ENCODE results near the gene MRPS5.

Gene MRPS5

GRCh38 chr2:95165030-95165370 is 43.4 kb upstream of the MRPS5 start:
- H4K8ac ChIP-seq (ENCODE audit: low read length), result peak overlapping the region; percentile 98
- H3K4me3 ChIP-seq (ENCODE audit: insufficient read depth in 1 of 2, low read depth in 1 of 2, low read length in 2 of 2), result peak overlapping the region; percentile 93 to 96
- peak overlapping the region; percentile 97 for H3K9ac ChIP-seq (ENCODE audit: low read length)
- H4K91ac ChIP-seq (ENCODE audit: low read length), result no peak overlapping the region
- peaks cover 29% of the 10 kb centered on the region for H3K79me1 ChIP-seq (replicated peaks; ENCODE audit: low read length, poor library complexity, severe bottlenecking)
- peak overlapping the region; percentile 97 to 100 for H3K18ac ChIP-seq (ENCODE audit: low read depth in 1 of 2, low read length in 2 of 2)
- H2BK15ac ChIP-seq (ENCODE audit: low read depth, poor library complexity, severe bottlenecking), result no peak overlapping the region
- no peak overlapping the region for H2BK12ac ChIP-seq (ENCODE audit: low read length in 2 of 2)
- H2BK120ac ChIP-seq (ENCODE audit: low read depth, low read length), result no peak overlapping the region
- no peaks in the 10 kb centered on the region for H3K4me1 ChIP-seq (ENCODE audit: control insufficient read depth, insufficient read depth, low read depth, low read length)
- peak overlapping the region; percentile 95 for H3K27ac ChIP-seq (ENCODE audit: low read length, poor library complexity, severe bottlenecking)
- H3K9me3 ChIP-seq (ENCODE audit: control insufficient read depth, low read length), result no peaks in the 10 kb centered on the region
- H3K27me3 ChIP-seq (ENCODE audit: control insufficient read depth in 1 of 2, insufficient read depth in 1 of 2, low read length in 2 of 2), result no peaks in the 10 kb centered on the region
- peak overlapping the region; percentile 89 for H3K4me2 ChIP-seq (ENCODE audit: low read length, poor library complexity, severe bottlenecking)
- 9% methylated on average over 9 of the region's 9 CpGs for WGBS
- peaks cover 0 to 3% of the 10 kb centered on the region in 2 experiments for H3K36me3 ChIP-seq (ENCODE audit: control insufficient read depth in 1 of 2, insufficient read depth in 2 of 2, low read depth in 1 of 2, low read length in 2 of 2)
- peak overlapping the region; percentile 14 to 30 for H3K4ac ChIP-seq (ENCODE audit: low read depth in 1 of 2, low read length in 2 of 2)
- H2AK5ac ChIP-seq (ENCODE audit: low read length, severe bottlenecking), result no peak overlapping the region
- no peak for DNase-seq
- peak overlapping the region; percentile 97 for H2AFZ ChIP-seq (ENCODE audit: low read depth, low read length)
- no peak overlapping the region for H2BK5ac ChIP-seq (ENCODE audit: low read depth, low read length, poor library complexity, severe bottlenecking)
- H3K14ac ChIP-seq (ENCODE audit: low read length in 2 of 2), result no peak overlapping the region
- H3K23ac ChIP-seq (ENCODE audit: low read length in 2 of 2), result no peak overlapping the region

GRCh38 chr2:95159690-95160449 is 38.3 kb upstream of the MRPS5 start, which contains the start of gene ZNF514:
Gene ZNF514 (minus strand): TSS chr2:95159848. CDS start chr2:95153253, 6,595 bp downstream.
- Histone ChIP-seq H3K4me1 (ENCODE audit: control insufficient read depth, insufficient read depth, low read depth, low read length) (peaks cover 12% of the 10 kb centered on the region), H3K4me2 (ENCODE audit: low read length, poor library complexity, severe bottlenecking) (peak within 1 kb of the TSS; percentile 88), H3K4me3 (ENCODE audit: insufficient read depth in 1 of 2, low read depth in 1 of 2, low read length in 2 of 2) (peak within 1 kb of the TSS; percentile 77 to 94), H4K91ac (ENCODE audit: low read length) (peak within 1 kb of the TSS; percentile 73), H3K27ac (ENCODE audit: low read length, poor library complexity, severe bottlenecking) (peak within 1 kb of the TSS; percentile 37), H3K18ac (ENCODE audit: low read depth in 1 of 2, low read length in 2 of 2) (peak within 1 kb of the TSS; percentile 78 to 96), H2AK5ac (ENCODE audit: low read length, severe bottlenecking) (peak within 1 kb of the TSS; percentile 9), H4K8ac (ENCODE audit: low read length) (peak within 1 kb of the TSS; percentile 90), H3K27me3 (ENCODE audit: control insufficient read depth in 1 of 2, insufficient read depth in 1 of 2, low read length in 2 of 2) (no peaks in the 10 kb centered on the region), H2BK120ac (ENCODE audit: low read depth, low read length) (no peak within 1 kb of the TSS), H3K9me3 (ENCODE audit: control insufficient read depth, low read length) (peaks cover 33% of the 10 kb centered on the region), H3K14ac (ENCODE audit: low read length in 2 of 2) (peak within 1 kb of the TSS in 1 of 2 experiments; percentile 80), H3K79me1 (replicated peaks; ENCODE audit: low read length, poor library complexity, severe bottlenecking) (peaks cover 34% of the 10 kb centered on the region), H2AFZ (ENCODE audit: low read depth, low read length) (peak within 1 kb of the TSS; percentile 48), H3K23ac (ENCODE audit: low read length in 2 of 2) (no peak within 1 kb of the TSS), H2BK5ac (ENCODE audit: low read depth, low read length, poor library complexity, severe bottlenecking) (no peak within 1 kb of the TSS), H3K9ac (ENCODE audit: low read length) (peak within 1 kb of the TSS; percentile 89), H2BK12ac (ENCODE audit: low read length in 2 of 2) (peak within 1 kb of the TSS; percentile 56 to 73), H3K4ac (ENCODE audit: low read depth in 1 of 2, low read length in 2 of 2) (peak within 1 kb of the TSS; percentile 83 to 88), H3K36me3 (ENCODE audit: control insufficient read depth in 1 of 2, insufficient read depth in 2 of 2, low read depth in 1 of 2, low read length in 2 of 2) (peaks cover 22 to 30% of the 10 kb centered on the region in 2 experiments), H2BK15ac (ENCODE audit: low read depth, poor library complexity, severe bottlenecking) (peak within 1 kb of the TSS; percentile 33)
- WGBS, result 20% methylated on average over 45 of the region's 64 CpGs
- peak; percentile 74 for DNase-seq

GRCh38 chr2:95158891-95159619 is 37.4 kb upstream of the MRPS5 start:
- H3K4me2 ChIP-seq (ENCODE audit: low read length, poor library complexity, severe bottlenecking), result peak overlapping the region; percentile 88
- peak overlapping the region; percentile 73 for H4K91ac ChIP-seq (ENCODE audit: low read length)
- H3K79me1 ChIP-seq (replicated peaks; ENCODE audit: low read length, poor library complexity, severe bottlenecking), result peaks cover 33% of the 10 kb centered on the region
- peak overlapping the region; percentile 48 for H2AFZ ChIP-seq (ENCODE audit: low read depth, low read length)
- H3K4me3 ChIP-seq (ENCODE audit: insufficient read depth in 1 of 2, low read depth in 1 of 2, low read length in 2 of 2), result peak overlapping the region; percentile 77 to 94
- no peak overlapping the region for H3K23ac ChIP-seq (ENCODE audit: low read length in 2 of 2)
- no peak overlapping the region for H2BK120ac ChIP-seq (ENCODE audit: low read depth, low read length)
- peak; percentile 52 for DNase-seq
- H3K27ac ChIP-seq (ENCODE audit: low read length, poor library complexity, severe bottlenecking), result no peak overlapping the region
- peak overlapping the region; percentile 59 for H4K8ac ChIP-seq (ENCODE audit: low read length)
- peak overlapping the region; percentile 55 to 88 for H3K4ac ChIP-seq (ENCODE audit: low read depth in 1 of 2, low read length in 2 of 2)
- H3K27me3 ChIP-seq (ENCODE audit: control insufficient read depth in 1 of 2, insufficient read depth in 1 of 2, low read length in 2 of 2), result no peaks in the 10 kb centered on the region
- peak overlapping the region; percentile 12 to 96 for H3K18ac ChIP-seq (ENCODE audit: low read depth in 1 of 2, low read length in 2 of 2)
- peak overlapping the region in 1 of 2 experiments; percentile 59 for H2BK12ac ChIP-seq (ENCODE audit: low read length in 2 of 2)
- H2BK15ac ChIP-seq (ENCODE audit: low read depth, poor library complexity, severe bottlenecking), result no peak overlapping the region
- peaks cover 24 to 39% of the 10 kb centered on the region in 2 experiments for H3K36me3 ChIP-seq (ENCODE audit: control insufficient read depth in 1 of 2, insufficient read depth in 2 of 2, low read depth in 1 of 2, low read length in 2 of 2)
- peak overlapping the region in 1 of 2 experiments; percentile 80 for H3K14ac ChIP-seq (ENCODE audit: low read length in 2 of 2)
- H3K4me1 ChIP-seq (ENCODE audit: control insufficient read depth, insufficient read depth, low read depth, low read length), result peaks cover 12% of the 10 kb centered on the region
- 13% methylated on average over 40 of the region's 58 CpGs for WGBS
- peaks cover 41% of the 10 kb centered on the region for H3K9me3 ChIP-seq (ENCODE audit: control insufficient read depth, low read length)
- H2AK5ac ChIP-seq (ENCODE audit: low read length, severe bottlenecking), result peak overlapping the region; percentile 9
- H2BK5ac ChIP-seq (ENCODE audit: low read depth, low read length, poor library complexity, severe bottlenecking), result no peak overlapping the region
- peak overlapping the region; percentile 89 for H3K9ac ChIP-seq (ENCODE audit: low read length)

GRCh38 chr2:95158441-95158840 is 36.8 kb upstream of the MRPS5 start:
- no peak for DNase-seq
- 89% methylated on average over 10 of the region's 10 CpGs for WGBS
- Histone ChIP-seq H2BK12ac (ENCODE audit: low read length in 2 of 2) (peak overlapping the region in 1 of 2 experiments; percentile 45), H3K18ac (ENCODE audit: low read depth in 1 of 2, low read length in 2 of 2) (peak overlapping the region in 1 of 2 experiments; percentile 96), H2AK5ac (ENCODE audit: low read length, severe bottlenecking) (peak overlapping the region; percentile 9), H2BK5ac (ENCODE audit: low read depth, low read length, poor library complexity, severe bottlenecking) (no peak overlapping the region), H4K91ac (ENCODE audit: low read length) (no peak overlapping the region), H3K9ac (ENCODE audit: low read length) (peak overlapping the region; percentile 89), H3K4me2 (ENCODE audit: low read length, poor library complexity, severe bottlenecking) (peak overlapping the region; percentile 88), H4K8ac (ENCODE audit: low read length) (peak overlapping the region; percentile 32), H3K23ac (ENCODE audit: low read length in 2 of 2) (no peak overlapping the region), H2AFZ (ENCODE audit: low read depth, low read length) (no peak overlapping the region), H3K36me3 (ENCODE audit: control insufficient read depth in 1 of 2, insufficient read depth in 2 of 2, low read depth in 1 of 2, low read length in 2 of 2) (peaks cover 26 to 45% of the 10 kb centered on the region in 2 experiments), H3K27ac (ENCODE audit: low read length, poor library complexity, severe bottlenecking) (no peak overlapping the region), H3K79me1 (replicated peaks; ENCODE audit: low read length, poor library complexity, severe bottlenecking) (peaks cover 30% of the 10 kb centered on the region), H3K4ac (ENCODE audit: low read depth in 1 of 2, low read length in 2 of 2) (peak overlapping the region in 1 of 2 experiments; percentile 55), H2BK120ac (ENCODE audit: low read depth, low read length) (no peak overlapping the region), H3K4me1 (ENCODE audit: control insufficient read depth, insufficient read depth, low read depth, low read length) (peaks cover 12% of the 10 kb centered on the region), H2BK15ac (ENCODE audit: low read depth, poor library complexity, severe bottlenecking) (no peak overlapping the region), H3K14ac (ENCODE audit: low read length in 2 of 2) (peak overlapping the region in 1 of 2 experiments; percentile 80), H3K9me3 (ENCODE audit: control insufficient read depth, low read length) (peaks cover 47% of the 10 kb centered on the region), H3K4me3 (ENCODE audit: insufficient read depth in 1 of 2, low read depth in 1 of 2, low read length in 2 of 2) (peak overlapping the region; percentile 77 to 94), H3K27me3 (ENCODE audit: control insufficient read depth in 1 of 2, insufficient read depth in 1 of 2, low read length in 2 of 2) (no peaks in the 10 kb centered on the region)
